SK-N-SH treated with all-trans-retinoic acid at 6 μM for 48 hours (cell line): ENCODE measurements around the gene AUTS2.

Experiments
- TCF4 ChIP-seq: fragments of 250-450 bp; sonication (Bioruptor Pico); IDR thresholded peaks from 2 replicates; pipeline ENCODE4 v1.8.0; 2021; ENCODE audit warnings: mild to moderate bottlenecking, moderate library complexity, borderline replicate concordance
- TF ChIP-seq, protein P1 (sequence below): fragments of 250-450 bp; sonication (Bioruptor Pico); IDR thresholded peaks from 2 replicates; pipeline ENCODE4 v1.8.0; 2020; ENCODE audit warnings: mild to moderate bottlenecking, moderate library complexity, borderline replicate concordance
- TF ChIP-seq, protein P2 (sequence below): fragments of 250-450 bp; sonication (Bioruptor Pico); IDR thresholded peaks from 2 replicates; pipeline ENCODE4 v1.8.0; 2021; ENCODE audit warnings: low read depth, mild to moderate bottlenecking, moderate library complexity, borderline replicate concordance
- TF ChIP-seq, protein P3 (sequence below): fragments of 250-450 bp; sonication (Bioruptor Pico); IDR thresholded peaks from 2 replicates; pipeline ENCODE4 v1.5.1; 2021; ENCODE audit warnings: mild to moderate bottlenecking, moderate library complexity

DNA sequence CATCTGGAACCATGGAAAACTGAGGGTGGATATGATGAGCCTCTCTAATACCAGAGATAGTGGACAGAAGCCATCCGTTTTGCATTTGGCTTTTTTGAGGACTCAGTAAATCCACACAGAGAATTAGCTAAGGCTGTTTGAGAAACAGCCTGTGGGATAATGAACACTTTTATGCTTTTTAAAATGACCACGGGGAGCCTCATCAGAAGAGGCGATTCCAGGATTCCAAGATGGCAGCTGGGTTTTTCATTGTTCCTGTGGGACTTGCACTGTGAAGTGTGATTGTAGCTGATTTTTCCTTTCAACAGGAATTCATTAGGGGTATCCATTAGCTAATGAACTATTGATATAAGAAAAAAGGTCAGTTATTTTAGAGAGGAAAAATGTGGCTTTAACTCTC, 353.2 kb downstream of the AUTS2 start:
- TF ChIP-seq, protein P1, sequence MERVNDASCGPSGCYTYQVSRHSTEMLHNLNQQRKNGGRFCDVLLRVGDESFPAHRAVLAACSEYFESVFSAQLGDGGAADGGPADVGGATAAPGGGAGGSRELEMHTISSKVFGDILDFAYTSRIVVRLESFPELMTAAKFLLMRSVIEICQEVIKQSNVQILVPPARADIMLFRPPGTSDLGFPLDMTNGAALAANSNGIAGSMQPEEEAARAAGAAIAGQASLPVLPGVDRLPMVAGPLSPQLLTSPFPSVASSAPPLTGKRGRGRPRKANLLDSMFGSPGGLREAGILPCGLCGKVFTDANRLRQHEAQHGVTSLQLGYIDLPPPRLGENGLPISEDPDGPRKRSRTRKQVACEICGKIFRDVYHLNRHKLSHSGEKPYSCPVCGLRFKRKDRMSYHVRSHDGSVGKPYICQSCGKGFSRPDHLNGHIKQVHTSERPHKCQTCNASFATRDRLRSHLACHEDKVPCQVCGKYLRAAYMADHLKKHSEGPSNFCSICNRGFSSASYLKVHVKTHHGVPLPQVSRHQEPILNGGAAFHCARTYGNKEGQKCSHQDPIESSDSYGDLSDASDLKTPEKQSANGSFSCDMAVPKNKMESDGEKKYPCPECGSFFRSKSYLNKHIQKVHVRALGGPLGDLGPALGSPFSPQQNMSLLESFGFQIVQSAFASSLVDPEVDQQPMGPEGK (CRISPR knock-in tag), result no peak
- no peak for TF ChIP-seq TCF4 (CRISPR knock-in tag)
- TF ChIP-seq, protein P2, sequence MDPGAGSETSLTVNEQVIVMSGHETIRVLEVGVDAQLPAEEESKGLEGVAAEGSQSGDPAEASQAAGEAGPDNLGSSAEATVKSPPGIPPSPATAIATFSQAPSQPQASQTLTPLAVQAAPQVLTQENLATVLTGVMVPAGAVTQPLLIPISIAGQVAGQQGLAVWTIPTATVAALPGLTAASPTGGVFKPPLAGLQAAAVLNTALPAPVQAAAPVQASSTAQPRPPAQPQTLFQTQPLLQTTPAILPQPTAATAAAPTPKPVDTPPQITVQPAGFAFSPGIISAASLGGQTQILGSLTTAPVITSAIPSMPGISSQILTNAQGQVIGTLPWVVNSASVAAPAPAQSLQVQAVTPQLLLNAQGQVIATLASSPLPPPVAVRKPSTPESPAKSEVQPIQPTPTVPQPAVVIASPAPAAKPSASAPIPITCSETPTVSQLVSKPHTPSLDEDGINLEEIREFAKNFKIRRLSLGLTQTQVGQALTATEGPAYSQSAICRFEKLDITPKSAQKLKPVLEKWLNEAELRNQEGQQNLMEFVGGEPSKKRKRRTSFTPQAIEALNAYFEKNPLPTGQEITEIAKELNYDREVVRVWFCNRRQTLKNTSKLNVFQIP (CRISPR knock-in tag), result no peak
- TF ChIP-seq, protein P3, sequence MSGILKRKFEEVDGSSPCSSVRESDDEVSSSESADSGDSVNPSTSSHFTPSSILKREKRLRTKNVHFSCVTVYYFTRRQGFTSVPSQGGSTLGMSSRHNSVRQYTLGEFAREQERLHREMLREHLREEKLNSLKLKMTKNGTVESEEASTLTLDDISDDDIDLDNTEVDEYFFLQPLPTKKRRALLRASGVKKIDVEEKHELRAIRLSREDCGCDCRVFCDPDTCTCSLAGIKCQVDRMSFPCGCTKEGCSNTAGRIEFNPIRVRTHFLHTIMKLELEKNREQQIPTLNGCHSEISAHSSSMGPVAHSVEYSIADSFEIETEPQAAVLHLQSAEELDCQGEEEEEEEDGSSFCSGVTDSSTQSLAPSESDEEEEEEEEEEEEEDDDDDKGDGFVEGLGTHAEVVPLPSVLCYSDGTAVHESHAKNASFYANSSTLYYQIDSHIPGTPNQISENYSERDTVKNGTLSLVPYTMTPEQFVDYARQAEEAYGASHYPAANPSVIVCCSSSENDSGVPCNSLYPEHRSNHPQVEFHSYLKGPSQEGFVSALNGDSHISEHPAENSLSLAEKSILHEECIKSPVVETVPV (CRISPR knock-in tag), result no peak
